IMR-90 (cell line): Measurements from ENCODE around the gene RUNX1.

Experiments
- BHLHE40 ChIP-seq: fragments of 150-350 bp; IDR thresholded peaks from 2 replicates; pipeline ENCODE4 v1.6.1; 2016; ENCODE audit warnings: mild to moderate bottlenecking, low read depth, low read length
- CEBPB ChIP-seq: IDR thresholded peaks from 2 replicates; pipeline ENCODE4 v1.6.1; 2012; ENCODE audit warnings: low read depth, low read length, improper control_type of control experiment
- CHD1 ChIP-seq: IDR thresholded peaks from 2 replicates; pipeline ENCODE4 v1.6.1; 2012; ENCODE audit warnings: low read depth, low read length, improper control_type of control experiment
- CTCF ChIP-seq: conservative IDR thresholded peaks from 2 replicates; pipeline ENCODE4 v1.5.1; 2012; ENCODE audit warnings: mild to moderate bottlenecking, low read depth, low read length, improper control_type of control experiment
- FOS ChIP-seq: fragments of 150-350 bp; IDR thresholded peaks from 2 replicates; pipeline ENCODE4 v1.6.1; 2016; ENCODE audit warnings: low read depth, low read length
- MAFK ChIP-seq: IDR thresholded peaks from 2 replicates; pipeline ENCODE4 v1.6.1; 2012; ENCODE audit warnings: low read depth, low read length, improper control_type of control experiment
- MAZ ChIP-seq: IDR thresholded peaks from 2 replicates; pipeline ENCODE4 v1.6.1; 2012; ENCODE audit warnings: low read depth, mild to moderate bottlenecking, low read length, improper control_type of control experiment, moderate library complexity, borderline replicate concordance
- MXI1 ChIP-seq: IDR thresholded peaks from 2 replicates; pipeline ENCODE4 v1.6.1; 2012; ENCODE audit warnings: low read depth, mild to moderate bottlenecking, low read length, moderate library complexity, borderline replicate concordance
- POLR2A ChIP-seq: IDR thresholded peaks from 2 replicates; pipeline ENCODE4 v1.6.1; 2012; ENCODE audit warnings: mild to moderate bottlenecking, low read depth, low read length
- RAD21 ChIP-seq: IDR thresholded peaks from 2 replicates; pipeline ENCODE4 v1.6.1; 2012; ENCODE audit warnings: low read length, improper control_type of control experiment
- RCOR1 ChIP-seq: IDR thresholded peaks from 2 replicates; pipeline ENCODE4 v1.6.1; 2012; ENCODE audit warnings: mild to moderate bottlenecking, low read length, improper control_type of control experiment; ENCODE audit not compliant: insufficient replicate concordance
- RFX5 ChIP-seq: IDR thresholded peaks from 2 replicates; pipeline ENCODE4 v1.8.0; 2012; ENCODE audit warnings: low read depth, mild to moderate bottlenecking, low read length, moderate library complexity
- SMC3 ChIP-seq: fragments of 150-350 bp; IDR thresholded peaks from 2 replicates; pipeline ENCODE4 v1.6.1; 2016; ENCODE audit warnings: low read depth, mild to moderate bottlenecking, antibody characterized with exemption, low read length, moderate library complexity
- USF2 ChIP-seq: fragments of 150-350 bp; IDR thresholded peaks from 2 replicates; pipeline ENCODE4 v1.6.1; 2017; ENCODE audit warnings: mild to moderate bottlenecking, antibody characterized with exemption, low read length, low read depth

DNA sequence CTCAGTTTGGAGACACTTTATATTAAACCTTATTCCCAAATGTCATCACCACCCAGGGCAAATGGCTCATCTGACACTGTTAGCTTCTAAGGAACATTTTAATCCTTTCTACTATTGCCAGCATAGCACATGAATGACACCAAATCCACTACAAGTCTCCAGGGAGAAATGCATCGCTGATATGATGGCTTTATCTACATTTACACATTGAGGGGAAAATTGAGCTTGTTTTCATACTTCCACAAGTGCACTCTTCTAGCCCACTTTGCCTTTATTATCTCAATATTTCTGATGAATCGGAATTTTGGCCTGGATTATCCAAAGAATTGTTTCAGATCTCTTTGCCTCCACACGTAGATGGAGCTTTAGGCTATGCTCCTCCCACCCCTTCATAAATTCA, 75.4 kb downstream of the RUNX1 start:
- TF ChIP-seq RCOR1 (no peak), CTCF (no peak), BHLHE40 (no peak), SMC3 (no peak), MAFK (no peak), RAD21 (no peak), CHD1 (no peak), USF2 (no peak), POLR2A (no peak), MXI1 (no peak), MAZ (no peak), FOS (no peak), RFX5 (no peak), CEBPB (no peak)
